ENCODE results near the gene CENPH.
"Not testable (repeated sequence)": the region's sequence is repeated elsewhere in the genome, so short reads cannot be mapped to it uniquely, and the experiment has no call there.

The CENPH gene

DNA sequence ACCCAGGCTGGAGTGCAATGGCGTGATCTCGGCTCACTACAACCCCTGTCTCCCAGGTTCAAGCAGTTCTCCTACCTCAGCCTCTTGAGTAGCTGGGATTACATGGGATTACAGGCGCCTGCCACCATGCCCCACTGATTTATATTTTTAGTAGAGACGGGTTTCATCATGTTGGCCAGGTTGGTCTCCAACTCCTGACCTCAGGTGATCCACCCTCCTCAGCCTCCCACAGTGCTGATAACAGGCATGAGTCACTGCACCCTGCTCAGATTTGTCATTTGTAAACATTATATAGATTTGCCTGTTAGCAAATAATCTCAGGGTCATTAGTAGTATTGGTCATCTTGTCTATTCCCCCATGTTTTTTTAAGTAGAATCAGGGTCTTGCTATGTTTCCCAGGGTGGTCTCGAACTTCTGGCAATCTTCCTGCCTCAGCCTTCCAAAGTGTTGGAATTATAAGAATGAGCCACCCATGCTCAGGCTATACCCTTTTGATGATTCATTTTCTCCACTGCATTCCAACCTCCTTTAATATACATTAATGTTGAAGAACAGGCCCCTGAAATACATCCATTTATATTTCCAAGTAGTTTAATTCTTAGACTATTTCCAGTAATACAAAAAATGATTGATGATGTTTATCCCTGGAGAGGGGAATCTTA lies 17.3 kb downstream of the CENPH start:
- in situ Hi-C loops (cut with MboI; ENCODE audit: low sequenced_read_pairs): no loop called here

- in situ Hi-C loops (cut with MboI; ENCODE audit: low sequenced_read_pairs): no loop called here
Measured at GRCh38 chr5:69209602-69210001, 20.2 kb downstream of the CENPH start.

GRCh38 chr5:69211200-69211599 lies 21.8 kb downstream of the CENPH start:
- in situ Hi-C loops (cut with MboI; ENCODE audit: low sequenced_read_pairs): no loop called here

- in situ Hi-C loops (cut with MboI; ENCODE audit: low sequenced_read_pairs): no loop called here
Measured at GRCh38 chr5:69212022-69212421, 22.6 kb downstream of the CENPH start.

GRCh38 chr5:69213513-69214215 lies 24.3 kb downstream of the CENPH start:
- in situ Hi-C loops (cut with MboI; ENCODE audit: low sequenced_read_pairs): no loop called here

DNA sequence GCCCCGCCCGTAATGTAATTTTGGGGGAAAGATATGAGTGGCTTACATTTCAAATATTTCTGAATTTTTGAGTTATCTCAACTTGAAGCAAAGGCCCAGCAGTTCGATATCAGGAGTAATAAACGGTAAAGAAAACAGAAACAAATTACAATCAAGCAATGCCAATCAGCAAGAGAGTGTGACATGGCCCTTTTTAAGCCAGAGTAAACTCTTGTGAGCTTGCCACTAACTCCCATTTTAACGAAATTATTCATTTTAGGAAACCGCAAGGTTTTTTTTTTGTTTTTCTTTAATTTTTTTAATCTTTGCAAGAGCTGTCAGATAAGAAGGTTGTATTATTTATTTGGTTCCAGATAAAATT lies 27.7 kb downstream of the CENPH start:
- in situ Hi-C loops (cut with MboI; ENCODE audit: low sequenced_read_pairs): no loop called here

DNA sequence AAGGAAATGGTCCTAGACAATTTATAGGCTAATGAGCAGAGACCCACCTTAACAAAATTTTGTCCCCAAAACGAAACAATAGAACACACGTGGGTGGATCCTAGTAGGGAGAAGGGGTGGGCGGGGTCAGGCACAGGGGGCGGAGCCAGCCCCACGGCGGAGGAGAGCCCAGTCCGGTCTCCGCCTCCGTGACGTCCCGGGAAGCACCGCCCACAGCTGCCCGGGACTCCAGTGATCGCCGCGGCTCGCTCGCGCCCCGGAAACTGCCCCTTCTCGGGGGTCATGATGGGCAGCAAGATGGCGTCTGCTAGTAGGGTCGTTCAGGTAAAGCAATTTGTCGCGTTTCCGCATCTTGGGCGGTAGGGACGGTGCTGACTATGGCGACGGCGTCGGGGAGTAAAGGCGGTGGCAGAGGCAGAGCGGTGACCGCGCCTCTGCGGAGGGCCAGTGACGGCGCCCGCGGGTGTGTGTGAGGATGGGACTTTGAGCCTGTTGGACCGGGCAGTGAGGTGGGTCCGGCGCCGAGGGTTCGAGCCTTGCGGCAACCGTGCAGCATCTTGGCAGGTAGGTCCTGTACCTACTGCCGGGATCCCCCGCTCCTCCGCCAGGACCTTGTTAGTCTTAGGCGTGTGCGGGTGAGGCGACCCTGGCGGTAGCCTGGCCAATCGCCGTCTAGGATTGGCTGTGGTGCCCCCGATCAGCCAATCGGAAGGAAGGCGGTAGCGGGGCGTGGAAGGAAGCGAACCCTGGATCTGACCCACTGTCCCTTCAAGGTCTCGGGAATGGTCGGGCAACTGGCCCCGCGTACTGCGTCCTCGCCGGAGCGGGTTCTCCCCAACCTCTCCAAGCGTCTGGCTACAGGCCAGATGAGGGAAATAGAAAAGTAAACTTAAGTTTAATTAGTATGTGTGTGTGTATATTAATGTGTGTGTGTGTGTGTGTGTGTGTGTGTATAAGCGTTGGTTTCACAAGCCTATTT lies 28.5 kb downstream of the CENPH start:
- in situ Hi-C loops (cut with MboI; ENCODE audit: low sequenced_read_pairs): no loop called here

GRCh38 chr5:69219939-69220338 lies 30.6 kb downstream of the CENPH start:
- in situ Hi-C loops (cut with MboI; ENCODE audit: low sequenced_read_pairs): no loop called here

GRCh38 chr5:69220371-69220770 lies 31.0 kb downstream of the CENPH start:
- in situ Hi-C loops (cut with MboI; ENCODE audit: low sequenced_read_pairs): not testable (repeated sequence)

DNA sequence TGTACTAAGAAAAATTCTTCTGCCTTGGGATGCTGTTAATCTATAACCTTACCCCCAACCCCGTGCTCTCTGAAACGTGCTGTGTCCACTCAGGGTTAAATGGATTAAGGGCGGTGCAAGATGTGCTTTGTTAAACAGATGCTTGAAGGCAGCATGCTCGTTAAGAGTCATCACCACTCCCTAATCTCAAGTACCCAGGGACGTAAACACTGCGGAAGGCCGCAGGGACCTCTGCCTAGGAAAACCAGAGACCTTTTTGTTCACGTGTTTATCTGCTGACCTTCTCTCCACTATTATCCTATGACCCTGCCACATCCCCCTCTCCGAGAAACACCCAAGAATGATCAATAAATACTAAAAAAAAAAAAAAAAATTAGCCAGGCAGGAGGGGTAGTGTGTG lies 31.4 kb downstream of the CENPH start:
- in situ Hi-C loops (cut with MboI; ENCODE audit: low sequenced_read_pairs): not testable (repeated sequence)

DNA sequence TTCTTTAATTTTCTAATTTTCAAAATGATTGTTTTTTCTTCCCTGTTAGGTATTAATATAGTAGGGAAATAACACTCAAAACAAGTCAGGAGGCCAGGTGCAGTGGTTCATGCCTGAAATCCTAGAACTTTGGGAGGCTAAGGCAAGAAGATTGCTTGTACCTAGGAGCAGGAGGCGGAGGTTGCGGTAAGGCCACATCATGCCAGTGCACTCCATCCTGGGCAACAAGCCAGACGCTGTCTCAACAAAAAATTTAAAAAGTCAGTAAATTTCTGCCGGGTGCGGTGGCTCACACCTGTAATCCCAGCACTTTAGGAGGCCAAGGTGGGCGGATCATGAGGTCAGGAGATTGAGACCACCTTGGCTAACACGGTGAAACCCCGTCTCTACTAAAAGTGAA lies 35.1 kb downstream of the CENPH start:
- in situ Hi-C loops (cut with MboI; ENCODE audit: low sequenced_read_pairs): no loop called here

GRCh38 chr5:69225860-69226259 lies 36.5 kb downstream of the CENPH start:
- in situ Hi-C loops (cut with MboI; ENCODE audit: low sequenced_read_pairs): no loop called here

GRCh38 chr5:69230181-69230580 lies 40.8 kb downstream of the CENPH start:
- in situ Hi-C loops (cut with MboI; ENCODE audit: low sequenced_read_pairs): no loop called here

DNA sequence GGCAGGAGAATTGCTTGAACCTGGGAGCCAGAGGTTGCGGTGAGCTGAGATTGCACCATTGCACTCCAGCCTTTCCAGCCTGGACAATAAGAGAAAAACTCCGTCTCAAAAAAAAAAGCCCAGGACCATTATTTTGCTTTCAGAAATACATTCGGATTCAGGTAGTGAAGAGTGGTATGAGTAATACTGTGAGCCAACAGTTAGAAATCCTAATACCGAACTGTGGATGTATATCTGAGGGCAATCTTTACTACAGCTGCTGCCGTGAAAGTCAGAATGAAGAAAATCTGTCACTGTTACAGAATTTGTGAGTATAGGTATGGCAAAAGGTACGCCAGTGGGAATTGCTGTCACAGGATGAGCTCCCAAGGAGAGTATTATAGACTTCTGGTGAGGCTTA lies 41.9 kb downstream of the CENPH start:
- in situ Hi-C loops (cut with MboI; ENCODE audit: low sequenced_read_pairs): no loop called here

GRCh38 chr5:69231851-69232250 lies 42.5 kb downstream of the CENPH start:
- in situ Hi-C loops (cut with MboI; ENCODE audit: low sequenced_read_pairs): no loop called here

DNA sequence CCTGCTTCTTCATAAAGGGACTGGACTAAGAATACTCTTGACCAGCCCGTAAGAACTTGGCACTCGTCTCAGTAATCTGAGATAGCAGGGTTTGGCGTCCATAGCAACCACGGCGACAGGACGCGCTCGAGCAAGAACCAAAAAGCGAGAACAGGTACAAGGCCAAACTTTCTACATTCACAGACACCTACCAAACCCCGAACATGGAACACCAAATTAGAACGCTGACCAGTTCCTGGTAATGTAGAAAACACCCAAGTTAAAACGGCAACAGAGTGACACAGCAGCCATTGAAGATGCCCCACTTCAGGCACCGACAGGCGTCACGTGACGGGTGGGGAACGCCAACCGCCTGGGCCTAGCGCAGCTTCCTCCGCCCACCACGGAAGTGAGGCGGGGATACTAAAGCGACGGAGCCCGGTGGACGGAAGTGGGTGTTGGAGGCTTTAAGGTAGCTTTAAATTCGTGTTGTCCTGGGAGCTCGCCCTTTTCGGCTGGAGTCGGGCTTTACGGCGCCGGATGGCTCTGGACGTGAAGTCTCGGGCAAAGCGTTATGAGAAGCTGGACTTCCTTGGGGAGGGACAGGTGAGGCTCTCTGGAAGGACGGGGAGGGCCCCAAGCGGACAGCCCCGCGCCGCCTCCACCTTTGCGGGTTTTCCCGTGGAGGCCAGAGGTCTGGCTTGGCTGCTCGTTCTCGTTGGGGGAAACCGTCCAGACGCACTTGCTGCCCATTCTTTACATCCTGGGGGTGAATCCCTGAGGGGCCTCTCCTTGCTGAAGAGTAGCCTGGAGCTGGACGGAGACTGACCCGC lies 45.3 kb downstream of the CENPH start, which contains the start of gene CDK7:
CDK7 (plus strand) TSS at position 430 of the 812 bp plus-strand sequence; CDS start at position 520, 90 bp downstream.
- in situ Hi-C loops (cut with MboI; ENCODE audit: low sequenced_read_pairs): no loop called here

GRCh38 chr5:69236733-69237132 lies 47.4 kb downstream of the CENPH start:
- in situ Hi-C loops (cut with MboI; ENCODE audit: low sequenced_read_pairs): not testable (repeated sequence)

DNA sequence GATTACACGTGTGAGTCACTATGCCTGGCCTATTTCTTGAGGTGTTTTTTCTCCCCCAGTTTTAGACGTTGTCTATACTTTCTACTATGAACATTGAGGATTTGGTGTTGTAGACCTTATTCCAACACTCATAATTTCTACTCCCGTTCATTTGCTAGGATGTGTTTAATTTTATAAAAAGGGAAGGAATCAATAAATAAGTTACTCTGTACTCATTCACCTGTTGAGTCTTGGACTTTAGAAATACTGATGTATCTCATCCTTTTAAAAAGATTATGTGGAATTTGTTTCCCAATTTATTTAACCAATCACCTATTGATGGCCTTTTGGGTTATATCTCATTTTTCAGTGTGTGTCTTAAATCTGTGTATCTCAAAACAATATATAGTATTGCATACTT lies 48.5 kb downstream of the CENPH start:
- in situ Hi-C loops (cut with MboI; ENCODE audit: low sequenced_read_pairs): no loop called here

- in situ Hi-C loops (cut with MboI; ENCODE audit: low sequenced_read_pairs): no loop called here
Measured at GRCh38 chr5:69238760-69239251, 49.4 kb downstream of the CENPH start.

GRCh38 chr5:69242215-69242927 lies 53.0 kb downstream of the CENPH start:
- in situ Hi-C loops (cut with MboI; ENCODE audit: low sequenced_read_pairs): no loop called here
